ENCODE data around the gene SUGCT. TPM values are rescaled to one million over a fixed set of nuclear protein-coding genes. Genes with fewer than 3 reads are reported as not detected.

SUGCT gene
- total and polyA plus RNA-seq, 9 of the 15 experiments (the other 6 are each of a cell fraction or from before 2014, with no cell fraction given): 0.58 to 2.5 (median 1.4) TPM

DNA sequence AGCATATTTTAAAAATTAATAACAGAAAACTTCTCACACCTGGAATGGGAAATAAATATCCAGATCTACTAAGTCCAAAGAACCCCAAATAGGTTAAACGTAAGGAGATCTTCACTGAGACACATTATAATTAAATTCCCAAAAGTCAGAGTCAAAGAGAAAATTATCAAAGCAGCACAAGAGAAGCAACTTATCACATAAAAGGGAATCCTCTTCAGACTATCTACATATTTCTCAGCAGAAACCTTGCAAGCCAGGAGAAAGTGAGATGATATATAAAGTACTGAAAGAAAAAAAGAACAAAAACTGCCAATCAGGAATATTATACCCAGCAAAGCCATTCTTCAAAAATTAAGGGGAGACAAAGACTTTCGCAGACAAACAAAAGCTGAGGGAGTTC lies 756.4 kb downstream of the SUGCT start:
- H3K27me3 ChIP-seq (ENCODE audit: control insufficient read depth in 2 of 2, insufficient read depth in 2 of 2, low read length in 2 of 2): no peaks in the 10 kb centered on the region
- no peaks in the 10 kb centered on the region for H3K36me3 ChIP-seq (ENCODE audit: control insufficient read depth, insufficient read depth, low read length)
- H2AFZ ChIP-seq (ENCODE audit: low read depth, low read length): no peak overlapping the region
- H3K27ac ChIP-seq (ENCODE audit: extremely low read depth, low read depth, low read length): no peak overlapping the region
- no peaks in the 10 kb centered on the region for H3K9me1 ChIP-seq (ENCODE audit: control insufficient read depth, insufficient read depth, low read length)
- intact Hi-C loops (cut with micrococcal nuclease): no loop called here
- WGBS (ENCODE audit: insufficient coverage, low coverage, missing lambda C conversion rate): 0% methylated on average over 2 of the region's 2 CpGs
- in situ Hi-C loops (cut with MboI): no loop called here
- FAIRE-seq (no peak), DNase-seq (ENCODE audit: extremely low read depth in 1 of 4, low spot score in 3 of 4) (no peak), ATAC-seq (no peak)
- no peaks in the 10 kb centered on the region for H3K4me1 ChIP-seq (replicated peaks in 1 of 2; ENCODE audit: control insufficient read depth in 2 of 2, insufficient read depth in 2 of 2, low read length in 2 of 2)
- no peak overlapping the region for H3K4me2 ChIP-seq (ENCODE audit: insufficient read depth, low read length)
- no TSS peak for BruUV-seq (replicated peaks)
- H3K9ac ChIP-seq (ENCODE audit: insufficient read depth in 1 of 2, low read depth in 2 of 2, low read length in 2 of 2): no peak overlapping the region
- H3K4me3 ChIP-seq: no peak overlapping the region
- H3K9me3 ChIP-seq (replicated peaks; ENCODE audit: control insufficient read depth, insufficient read depth, low read depth, low read length): no peaks in the 10 kb centered on the region
- CTCF ChIA-PET (ENCODE audit: low intra/inter-chr PET ratio): no interaction called here
- POLR2A ChIA-PET: no interaction called here
- H4K20me1 ChIP-seq (replicated peaks; ENCODE audit: control insufficient read depth, insufficient read depth, low read length): no peaks in the 10 kb centered on the region
- H3K79me2 ChIP-seq (ENCODE audit: control insufficient read depth, insufficient read depth, low read length): no peaks in the 10 kb centered on the region
- TF ChIP-seq MTA2 (IDR thresholded peaks at IDR 0.05; ENCODE audit: low read depth) (no peak), HDAC8 (tag; IDR thresholded peaks at IDR 0.05) (no peak), ZNF197 (CRISPR knock-in tag; IDR thresholded peaks at IDR 0.05; ENCODE audit: low read depth) (no peak), POLR2AphosphoS5 (IDR thresholded peaks at IDR 0.05; ENCODE audit: control insufficient read depth, insufficient read depth, low read depth, low read length) (no peak), XRCC4 (IDR thresholded peaks at IDR 0.05; ENCODE audit: extremely low read depth, insufficient read depth, insufficient read length) (no peak), ZNF408 (CRISPR knock-in tag; IDR thresholded peaks at IDR 0.05; ENCODE audit: low read depth) (no peak), CBX3 (IDR thresholded peaks at IDR 0.05; ENCODE audit: borderline replicate concordance in 1 of 2, low read length in 2 of 2) (no peak), SMAD4 (CRISPR knock-in tag; conservative IDR thresholded peaks at IDR 0.05) (no peak), ZNF77 (CRISPR knock-in tag; IDR thresholded peaks at IDR 0.05) (no peak), PCBP2 (IDR thresholded peaks at IDR 0.05; ENCODE audit: low read depth, low read length, poor library complexity, severe bottlenecking) (no peak), NEUROD1 (IDR thresholded peaks at IDR 0.05; ENCODE audit: borderline replicate concordance, low read depth, low read length, partially characterized antibody) (no peak), CREM (IDR thresholded peaks at IDR 0.05; ENCODE audit: low read depth) (no peak), CHD4 (IDR thresholded peaks at IDR 0.05; ENCODE audit: insufficient read depth, insufficient replicate concordance, low read depth, low read length, poor library complexity, severe bottlenecking) (no peak)
- TF ChIP-seq, protein P1, sequence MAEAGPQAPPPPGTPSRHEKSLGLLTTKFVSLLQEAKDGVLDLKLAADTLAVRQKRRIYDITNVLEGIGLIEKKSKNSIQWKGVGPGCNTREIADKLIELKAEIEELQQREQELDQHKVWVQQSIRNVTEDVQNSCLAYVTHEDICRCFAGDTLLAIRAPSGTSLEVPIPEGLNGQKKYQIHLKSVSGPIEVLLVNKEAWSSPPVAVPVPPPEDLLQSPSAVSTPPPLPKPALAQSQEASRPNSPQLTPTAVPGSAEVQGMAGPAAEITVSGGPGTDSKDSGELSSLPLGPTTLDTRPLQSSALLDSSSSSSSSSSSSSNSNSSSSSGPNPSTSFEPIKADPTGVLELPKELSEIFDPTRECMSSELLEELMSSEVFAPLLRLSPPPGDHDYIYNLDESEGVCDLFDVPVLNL (CRISPR knock-in tag; IDR thresholded peaks at IDR 0.05; ENCODE audit: low read depth): no peak
- TF ChIP-seq, protein P2, sequence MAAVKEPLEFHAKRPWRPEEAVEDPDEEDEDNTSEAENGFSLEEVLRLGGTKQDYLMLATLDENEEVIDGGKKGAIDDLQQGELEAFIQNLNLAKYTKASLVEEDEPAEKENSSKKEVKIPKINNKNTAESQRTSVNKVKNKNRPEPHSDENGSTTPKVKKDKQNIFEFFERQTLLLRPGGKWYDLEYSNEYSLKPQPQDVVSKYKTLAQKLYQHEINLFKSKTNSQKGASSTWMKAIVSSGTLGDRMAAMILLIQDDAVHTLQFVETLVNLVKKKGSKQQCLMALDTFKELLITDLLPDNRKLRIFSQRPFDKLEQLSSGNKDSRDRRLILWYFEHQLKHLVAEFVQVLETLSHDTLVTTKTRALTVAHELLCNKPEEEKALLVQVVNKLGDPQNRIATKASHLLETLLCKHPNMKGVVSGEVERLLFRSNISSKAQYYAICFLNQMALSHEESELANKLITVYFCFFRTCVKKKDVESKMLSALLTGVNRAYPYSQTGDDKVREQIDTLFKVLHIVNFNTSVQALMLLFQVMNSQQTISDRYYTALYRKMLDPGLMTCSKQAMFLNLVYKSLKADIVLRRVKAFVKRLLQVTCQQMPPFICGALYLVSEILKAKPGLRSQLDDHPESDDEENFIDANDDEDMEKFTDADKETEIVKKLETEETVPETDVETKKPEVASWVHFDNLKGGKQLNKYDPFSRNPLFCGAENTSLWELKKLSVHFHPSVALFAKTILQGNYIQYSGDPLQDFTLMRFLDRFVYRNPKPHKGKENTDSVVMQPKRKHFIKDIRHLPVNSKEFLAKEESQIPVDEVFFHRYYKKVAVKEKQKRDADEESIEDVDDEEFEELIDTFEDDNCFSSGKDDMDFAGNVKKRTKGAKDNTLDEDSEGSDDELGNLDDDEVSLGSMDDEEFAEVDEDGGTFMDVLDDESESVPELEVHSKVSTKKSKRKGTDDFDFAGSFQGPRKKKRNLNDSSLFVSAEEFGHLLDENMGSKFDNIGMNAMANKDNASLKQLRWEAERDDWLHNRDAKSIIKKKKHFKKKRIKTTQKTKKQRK (IDR thresholded peaks at IDR 0.05; ENCODE audit: borderline replicate concordance, low read depth, low read length): no peak
- TF ChIP-seq, protein P3, sequence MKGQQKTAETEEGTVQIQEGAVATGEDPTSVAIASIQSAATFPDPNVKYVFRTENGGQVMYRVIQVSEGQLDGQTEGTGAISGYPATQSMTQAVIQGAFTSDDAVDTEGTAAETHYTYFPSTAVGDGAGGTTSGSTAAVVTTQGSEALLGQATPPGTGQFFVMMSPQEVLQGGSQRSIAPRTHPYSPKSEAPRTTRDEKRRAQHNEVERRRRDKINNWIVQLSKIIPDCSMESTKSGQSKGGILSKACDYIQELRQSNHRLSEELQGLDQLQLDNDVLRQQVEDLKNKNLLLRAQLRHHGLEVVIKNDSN (CRISPR knock-in tag; IDR thresholded peaks at IDR 0.05): no peak

Measured in K562 (cell line).